Activated CD4-positive, alpha-beta T cell treated with anti-CD3 and anti-CD28 coated beads for 24 hours (primary cell): ENCODE data around the gene RGSL1.

ENCODE experiments used
- DNase-seq, 2 donors: peaks; one replicate each; pipeline ENCODE4 v3.0.0-alpha.2; 2020; ENCODE audit warnings: low read depth in 2 of 2

The RGSL1 gene

DNA sequence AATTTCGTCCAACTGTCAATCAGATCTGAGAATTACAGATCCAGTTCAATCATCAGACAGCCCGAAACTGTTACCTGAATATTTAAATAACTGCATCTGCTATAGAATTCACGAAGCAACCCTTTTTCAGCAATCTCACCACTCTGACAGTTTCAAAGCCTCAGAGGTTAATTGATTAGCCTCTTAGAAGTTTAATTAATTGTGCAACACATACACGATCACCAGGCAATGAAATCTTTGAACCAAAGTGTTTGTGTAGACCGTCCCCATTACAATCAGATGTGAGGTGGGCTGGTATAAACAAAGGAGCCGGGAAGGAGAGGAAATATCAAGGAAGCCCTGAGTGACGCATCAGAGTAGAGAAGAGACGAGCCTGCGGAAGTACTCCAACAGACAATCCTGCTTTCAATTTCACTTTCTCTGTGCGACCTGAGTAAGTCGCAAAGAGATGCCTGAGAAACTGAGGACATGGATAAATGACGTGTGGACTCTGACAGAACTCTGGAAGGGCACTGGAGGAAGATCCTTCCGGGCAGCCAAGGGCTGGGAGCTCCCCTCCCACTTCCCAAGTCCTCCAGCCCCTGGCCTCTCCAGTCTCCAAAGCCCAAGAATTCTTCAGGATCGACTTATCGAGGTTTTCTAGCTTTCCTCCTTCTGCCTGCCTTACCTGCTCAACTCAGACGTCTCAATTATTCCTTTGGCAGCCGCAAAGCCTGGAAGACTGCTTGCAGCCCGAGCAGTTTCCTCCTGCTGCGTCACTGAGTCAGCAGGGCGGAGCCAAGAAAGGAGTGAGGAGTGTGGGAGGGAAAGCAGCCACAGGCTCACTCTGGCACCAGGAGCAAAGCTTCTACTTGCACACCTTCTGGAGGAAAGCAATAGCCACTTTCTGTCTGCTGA lies 138.8 kb downstream of the RGSL1 start, which contains the start of gene RNASEL:
Gene RNASEL, minus strand, starts transcription at position 757 of the 897 bp plus-strand sequence. CDS start 2,450 bp downstream, outside the sequence.
- DNase-seq, result peak; percentile 40 to 52

- DNase-seq, result no peak
These were observed 139.6 kb downstream of the RGSL1 start for GRCh38 chr1:182589520-182589919.

DNA sequence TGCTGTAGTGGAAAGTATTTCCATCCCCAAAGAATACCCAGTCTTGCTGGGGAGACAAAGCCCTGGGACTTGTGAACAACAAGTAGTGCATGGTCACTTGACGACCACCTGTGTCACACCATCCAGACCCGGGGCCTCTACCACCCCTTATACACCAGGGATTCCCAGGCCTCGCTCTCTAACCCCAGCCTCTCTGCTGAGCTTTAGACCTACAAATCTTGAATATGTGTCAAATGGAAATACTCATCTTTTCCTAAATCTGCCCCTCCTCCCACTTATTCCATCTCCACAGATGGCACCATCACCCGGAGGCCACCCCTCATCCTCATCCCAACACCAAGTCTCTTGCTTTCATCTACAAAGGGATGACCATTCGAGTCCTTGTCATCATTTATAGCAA lies 140.0 kb downstream of the RGSL1 start:
- no peak for DNase-seq

DNA sequence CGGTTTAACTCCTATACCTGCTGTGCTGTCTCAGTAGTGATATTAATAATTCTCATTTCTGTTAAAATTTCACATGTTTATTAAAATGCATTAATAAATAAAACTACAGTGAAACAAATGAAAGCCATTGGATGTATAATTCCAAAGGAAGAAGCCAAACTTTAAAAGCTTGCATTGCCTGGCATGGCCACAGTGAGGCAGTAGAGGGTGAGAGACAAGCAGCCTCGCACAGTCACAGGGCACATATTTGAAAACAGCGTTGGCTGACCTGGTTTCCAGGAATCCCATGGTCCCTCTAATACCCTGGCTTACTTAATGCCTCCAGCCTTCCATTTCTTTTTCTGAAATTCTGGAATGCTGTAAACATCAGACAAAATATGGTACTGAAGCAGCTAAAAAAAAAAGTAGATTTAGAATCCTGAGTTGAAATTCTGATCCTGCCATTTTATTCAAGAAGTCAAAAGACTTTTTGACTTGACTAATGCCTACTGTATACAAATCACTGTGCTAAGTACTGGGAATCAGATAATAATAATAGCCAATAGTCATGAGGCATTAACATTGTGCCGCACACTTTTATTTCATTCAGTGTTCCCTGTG lies 145.8 kb downstream of the RGSL1 start:
- peak; percentile 56 to 66 for DNase-seq

DNA sequence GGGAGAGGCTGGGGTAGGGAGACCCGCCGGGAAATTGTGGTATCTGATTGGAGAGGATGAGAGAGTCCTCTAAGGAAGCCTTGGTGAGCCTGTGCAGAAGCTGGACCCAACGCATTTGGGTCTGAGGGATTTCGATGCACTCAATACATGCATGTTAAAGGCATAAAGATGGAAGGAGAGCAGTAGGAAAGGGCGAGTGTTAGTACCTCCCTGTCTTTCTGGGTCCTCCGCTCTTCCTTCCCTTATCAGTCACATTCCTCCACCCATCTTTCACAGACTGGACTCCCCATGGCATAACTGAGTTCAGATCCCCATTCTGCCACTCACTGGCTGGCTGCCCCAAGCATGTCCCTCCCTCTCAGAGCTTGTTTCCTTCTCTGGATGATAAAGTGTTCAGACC lies 147.0 kb downstream of the RGSL1 start:
- DNase-seq, result no peak

- DNase-seq, result no peak
These were observed 148.3 kb downstream of the RGSL1 start for GRCh38 chr1:182598296-182598695.

- no peak for DNase-seq
These were observed 149.4 kb downstream of the RGSL1 start for GRCh38 chr1:182599339-182599738.

GRCh38 chr1:182600036-182600713 lies 150.2 kb downstream of the RGSL1 start:
- no peak for DNase-seq

DNA sequence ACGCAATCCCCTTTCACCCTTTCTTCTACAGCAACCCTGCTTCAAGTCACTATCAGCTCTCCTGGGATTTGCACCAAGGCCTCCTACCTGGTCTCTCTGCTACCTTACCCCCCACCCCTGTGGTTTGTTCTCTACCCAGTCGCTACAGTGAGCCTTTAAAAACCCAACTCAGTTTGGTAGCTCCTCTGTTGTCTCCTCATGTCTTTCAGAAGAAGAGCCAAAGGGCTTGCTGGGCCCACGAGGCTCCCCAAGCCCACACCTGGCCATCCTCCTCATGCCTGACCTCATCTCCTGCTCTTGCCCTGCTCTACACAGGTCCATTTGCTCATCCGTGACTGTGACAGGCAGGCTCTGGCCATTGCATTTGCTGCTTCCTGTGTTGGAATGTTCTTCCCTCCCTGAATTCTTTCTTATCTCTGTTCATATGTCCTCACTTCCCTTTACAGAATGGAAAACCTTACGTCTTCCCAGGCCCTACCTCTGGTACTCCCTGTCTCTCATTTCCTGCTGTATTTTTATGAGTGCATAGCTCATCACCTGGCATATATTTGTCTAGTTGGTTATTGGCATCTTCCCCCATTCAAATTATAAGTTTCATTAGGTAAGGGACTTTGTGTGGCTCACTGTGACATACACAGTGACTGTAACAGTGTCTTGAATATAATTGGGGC lies 150.9 kb downstream of the RGSL1 start:
- no peak for DNase-seq

- peak; percentile 38 to 60 for DNase-seq
These were observed 151.5 kb downstream of the RGSL1 start for GRCh38 chr1:182601416-182601786.

- DNase-seq, result no peak
These were observed 152.0 kb downstream of the RGSL1 start for GRCh38 chr1:182601913-182602312.

- DNase-seq, result no peak
These were observed 153.1 kb downstream of the RGSL1 start for GRCh38 chr1:182602935-182603645.

DNA sequence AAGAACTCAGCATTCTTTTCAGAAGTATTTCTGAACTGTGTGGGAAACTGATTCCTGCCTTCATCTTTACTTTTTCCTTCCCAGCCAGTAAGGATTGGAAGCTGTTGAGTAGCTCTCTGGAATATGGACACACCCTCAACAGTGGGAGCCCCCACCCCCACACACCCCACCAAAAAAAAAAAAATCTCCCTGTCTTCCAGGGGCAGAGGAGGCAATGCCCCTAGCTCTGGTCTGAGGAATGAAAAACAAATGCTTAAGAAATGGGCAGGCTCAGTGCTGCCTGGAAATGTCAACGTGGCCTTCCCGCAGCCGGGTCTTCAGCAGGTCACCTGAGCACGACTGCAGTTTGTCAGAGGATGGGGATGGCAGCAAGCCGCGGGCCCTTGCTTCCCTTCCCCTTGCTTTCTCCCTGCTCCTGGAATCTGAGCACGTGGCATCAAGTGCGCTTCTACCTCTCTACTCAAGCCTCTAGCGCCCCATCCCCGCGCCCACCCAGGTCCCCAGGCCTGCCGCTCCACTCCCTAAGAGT lies 153.8 kb downstream of the RGSL1 start:
- DNase-seq, result no peak

- peak; percentile 93 to 94 for DNase-seq
These were observed 154.5 kb downstream of the RGSL1 start, which contains the start of gene RGS16 for GRCh38 chr1:182604175-182605164. Gene RGS16 (minus strand): TSS chr1:182604389. CDS start chr1:182604259, 130 bp downstream.

DNA sequence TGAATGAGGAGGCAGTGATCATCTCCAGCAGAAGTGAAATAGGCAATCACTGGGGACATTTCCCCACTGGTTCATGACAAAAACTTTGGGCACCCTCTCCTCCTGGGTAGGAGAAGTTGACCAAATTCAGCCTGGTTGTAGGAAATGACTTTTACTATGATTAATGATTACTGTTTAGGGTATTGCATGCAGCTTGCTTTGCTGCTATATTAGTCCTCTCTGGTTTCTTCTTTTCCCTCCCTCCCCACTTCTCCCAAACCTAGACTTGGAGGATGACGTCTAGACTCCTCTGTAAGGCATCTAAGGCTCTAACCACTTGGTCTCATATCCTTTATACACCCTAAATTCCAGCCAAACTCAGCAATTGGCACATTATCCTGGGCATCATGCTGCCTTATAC lies 157.6 kb downstream of the RGSL1 start:
- no peak for DNase-seq

- DNase-seq, result no peak
These were observed 158.3 kb downstream of the RGSL1 start for GRCh38 chr1:182608236-182608635.

DNA sequence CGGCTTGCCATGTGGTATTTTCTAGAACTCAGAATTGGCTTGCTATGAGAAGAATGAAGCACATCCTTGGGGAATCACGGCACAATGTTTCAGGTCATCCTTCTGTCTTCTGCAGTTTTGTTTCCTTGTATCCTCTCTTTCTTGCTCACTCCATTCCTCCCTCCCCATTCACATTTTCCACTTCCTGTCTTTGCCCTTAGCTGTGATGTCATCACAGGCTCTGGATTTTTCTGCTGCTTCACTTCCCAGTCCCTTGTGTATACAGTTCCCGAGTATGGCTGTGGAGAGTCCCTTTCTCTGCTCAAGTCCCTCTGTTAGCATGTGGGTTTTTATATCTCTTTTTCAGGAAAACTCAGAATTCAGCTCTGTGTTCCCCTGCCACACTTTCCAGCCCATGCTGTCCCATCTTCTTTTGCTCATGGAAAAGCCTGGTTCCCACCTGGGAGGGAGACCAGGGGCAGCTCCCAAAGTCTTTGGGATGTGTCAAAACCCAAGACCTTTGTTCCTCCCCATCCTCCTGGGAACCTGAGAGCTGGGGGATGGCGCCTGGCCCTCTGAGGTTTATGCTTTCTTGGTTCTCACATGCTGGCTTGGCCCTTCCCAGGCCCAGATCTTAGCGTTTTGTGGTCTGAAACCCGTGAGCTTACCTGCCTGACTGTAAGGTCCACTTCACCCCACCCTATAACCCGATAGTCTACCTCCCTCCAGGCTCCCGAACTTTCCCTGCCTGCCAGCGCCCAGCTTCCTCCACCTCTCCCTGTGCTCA lies 159.1 kb downstream of the RGSL1 start:
- DNase-seq, result no peak
